GM18873 (cell line): ENCODE data around the gene S100A1.
A peak's percentile ranks its signal among the peaks of the same experiment; 100 is the strongest.
"Not testable (repeated sequence)": the region's sequence is repeated elsewhere in the genome, so short reads cannot be mapped to it uniquely, and the experiment has no call there.

Experiments
- ATAC-seq: cut with Tn5 transposase; IDR thresholded peaks from one replicate; pipeline ENCODE4 v1.9.1; 2021; ENCODE audit warnings: mild to moderate bottlenecking, moderate library complexity, moderate number of reproducible peaks; ENCODE audit not compliant: unreplicated experiment, low FRiP score

Gene S100A1

GRCh38 chr1:153629343-153629665 lies 1.1 kb downstream of the S100A1 start:
- no peak for ATAC-seq

- ATAC-seq = no peak
Measured at GRCh38 chr1:153629971-153630370, 1.7 kb downstream of the S100A1 start.

- ATAC-seq = no peak
Measured at GRCh38 chr1:153630384-153630783, 2.1 kb downstream of the S100A1 start.

- no peak for ATAC-seq
Measured at GRCh38 chr1:153631047-153632022, 3.1 kb downstream of the S100A1 start.

GRCh38 chr1:153633161-153633753 lies 5.0 kb downstream of the S100A1 start:
- ATAC-seq = no peak

- ATAC-seq = peak; percentile 88
Measured at GRCh38 chr1:153633754-153634665, 5.8 kb downstream of the S100A1 start, which contains the start of gene CHTOP. Gene CHTOP, plus strand, starts transcription at chr1:153634066. Its CDS starts 2,523 bp downstream, at chr1:153636589.

- no peak for ATAC-seq
Measured at GRCh38 chr1:153635872-153636271, 7.6 kb downstream of the S100A1 start.

GRCh38 chr1:153636312-153636711 lies 8.1 kb downstream of the S100A1 start:
- no peak for ATAC-seq

GRCh38 chr1:153638261-153638660 lies 10.0 kb downstream of the S100A1 start:
- no peak for ATAC-seq

GRCh38 chr1:153639280-153639679 lies 11.0 kb downstream of the S100A1 start:
- no peak for ATAC-seq

- ATAC-seq = not testable (repeated sequence)
Measured at GRCh38 chr1:153640213-153640612, 12.0 kb downstream of the S100A1 start.

GRCh38 chr1:153640861-153641260 lies 12.6 kb downstream of the S100A1 start:
- no peak for ATAC-seq

GRCh38 chr1:153642161-153642560 lies 13.9 kb downstream of the S100A1 start:
- no peak for ATAC-seq

GRCh38 chr1:153643100-153643499 lies 14.9 kb downstream of the S100A1 start:
- ATAC-seq = no peak

GRCh38 chr1:153643816-153644215 lies 15.6 kb downstream of the S100A1 start:
- ATAC-seq = no peak

GRCh38 chr1:153646672-153647345 lies 18.6 kb downstream of the S100A1 start:
- ATAC-seq = no peak

GRCh38 chr1:153647346-153647714 lies 19.1 kb downstream of the S100A1 start:
- ATAC-seq = no peak

GRCh38 chr1:153648000-153648643 lies 19.9 kb downstream of the S100A1 start:
- ATAC-seq = no peak

- no peak for ATAC-seq
Measured at GRCh38 chr1:153649137-153649862, 21.1 kb downstream of the S100A1 start.
